ENCODE results near the gene NHSL1. TPM values are rescaled to one million over a fixed set of nuclear protein-coding genes. Genes with fewer than 3 reads are reported as not detected.

Gene NHSL1
- total RNA-seq, 2 experiments from 2014 or later, result 0.06 to 0.08 TPM

GRCh38 chr6:138477913-138478539 is 21.3 kb downstream of the NHSL1 start:
- CTCF ChIA-PET, result no interaction called here
- no peak for DNase-seq
- ATAC-seq (ENCODE audit: poor library complexity), result no peak
- H3K9me3 Mint-ChIP-seq, result no peaks in the 10 kb centered on the region
- intact Hi-C loops (cut with DNase I, micrococcal nuclease), result no loop called here
- no peak overlapping the region for H3K27ac Mint-ChIP-seq
- POLR2A ChIA-PET, result no interaction called here
- TF ChIP-seq CTCF (IDR thresholded peaks at IDR 0.05), result no peak
- Histone ChIP-seq H3K27ac (ENCODE audit: low read depth in 1 of 2, low read length in 2 of 2) (no peak overlapping the region), H3K36me3 (ENCODE audit: insufficient read depth, low read length) (no peaks in the 10 kb centered on the region), H3K4me3 (ENCODE audit: low read length) (no peak overlapping the region), H3K9me3 (ENCODE audit: control insufficient read depth in 1 of 2, insufficient read depth in 1 of 2, low read length in 2 of 2) (no peaks in the 10 kb centered on the region), H3K4me1 (ENCODE audit: insufficient read depth, low read length) (no peaks in the 10 kb centered on the region), H3K27me3 (ENCODE audit: control insufficient read depth in 1 of 2, insufficient read depth in 2 of 2, low read length in 2 of 2) (no peaks in the 10 kb centered on the region)
- no peaks in the 10 kb centered on the region for H3K4me1 Mint-ChIP-seq (ENCODE audit: low read depth)
- no peaks in the 10 kb centered on the region for H3K27me3 Mint-ChIP-seq
- no peak overlapping the region for H3K4me3 Mint-ChIP-seq
- H3K36me3 Mint-ChIP-seq (ENCODE audit: low read depth), result no peaks in the 10 kb centered on the region

- TF ChIP-seq CTCF (IDR thresholded peaks at IDR 0.05), result no peak
- Histone ChIP-seq H3K4me1 (ENCODE audit: insufficient read depth, low read length) (no peaks in the 10 kb centered on the region), H3K27ac (ENCODE audit: low read depth in 1 of 2, low read length in 2 of 2) (no peak overlapping the region), H3K4me3 (ENCODE audit: low read length) (no peak overlapping the region), H3K9me3 (ENCODE audit: control insufficient read depth in 1 of 2, insufficient read depth in 1 of 2, low read length in 2 of 2) (no peaks in the 10 kb centered on the region), H3K27me3 (ENCODE audit: control insufficient read depth in 1 of 2, insufficient read depth in 2 of 2, low read length in 2 of 2) (no peaks in the 10 kb centered on the region), H3K36me3 (ENCODE audit: insufficient read depth, low read length) (no peaks in the 10 kb centered on the region)
- ATAC-seq (ENCODE audit: poor library complexity) (no peak), DNase-seq (no peak)
- ChIA-PET CTCF (interaction anchor here (1.0 kb wide), 1 partner anchor 48 kb away, joined by 4 read pairs; no protein-coding TSS in a partner anchor), POLR2A (interaction anchor here (1.5 kb wide), 1 partner anchor 20 kb away, joined by 4 read pairs; no protein-coding TSS in a partner anchor)
- Mint-ChIP-seq H3K27ac (no peak overlapping the region), H3K36me3 (ENCODE audit: low read depth) (no peaks in the 10 kb centered on the region), H3K27me3 (no peaks in the 10 kb centered on the region), H3K4me1 (ENCODE audit: low read depth) (no peaks in the 10 kb centered on the region), H3K4me3 (no peak overlapping the region), H3K9me3 (no peaks in the 10 kb centered on the region)
- intact Hi-C loops (cut with DNase I, micrococcal nuclease), result no loop called here
These were observed 23.2 kb downstream of the NHSL1 start for GRCh38 chr6:138476116-138476515.

GRCh38 chr6:138473144-138473543 is 26.1 kb downstream of the NHSL1 start:
- no peaks in the 10 kb centered on the region for H3K36me3 Mint-ChIP-seq (ENCODE audit: low read depth)
- no peak overlapping the region for H3K4me3 Mint-ChIP-seq
- POLR2A ChIA-PET, result no interaction called here
- CTCF ChIA-PET, result no interaction called here
- ATAC-seq (ENCODE audit: poor library complexity) (no peak), DNase-seq (no peak)
- Histone ChIP-seq H3K9me3 (ENCODE audit: control insufficient read depth in 1 of 2, insufficient read depth in 1 of 2, low read length in 2 of 2) (no peaks in the 10 kb centered on the region), H3K4me1 (ENCODE audit: insufficient read depth, low read length) (no peaks in the 10 kb centered on the region), H3K27me3 (ENCODE audit: control insufficient read depth in 1 of 2, insufficient read depth in 2 of 2, low read length in 2 of 2) (no peaks in the 10 kb centered on the region), H3K36me3 (ENCODE audit: insufficient read depth, low read length) (no peaks in the 10 kb centered on the region), H3K4me3 (ENCODE audit: low read length) (no peak overlapping the region), H3K27ac (ENCODE audit: low read depth in 1 of 2, low read length in 2 of 2) (no peak overlapping the region)
- TF ChIP-seq CTCF (IDR thresholded peaks at IDR 0.05), result no peak
- H3K27ac Mint-ChIP-seq, result no peak overlapping the region
- no peaks in the 10 kb centered on the region for H3K4me1 Mint-ChIP-seq (ENCODE audit: low read depth)
- no peaks in the 10 kb centered on the region for H3K9me3 Mint-ChIP-seq
- H3K27me3 Mint-ChIP-seq, result peaks cover 11% of the 10 kb centered on the region
- intact Hi-C loops (cut with DNase I, micrococcal nuclease), result no loop called here
